Stimulated activated CD4-positive, alpha-beta T cell treated with anti-CD3 and anti-CD28 coated beads, Interleukin-4, amount 100 ng/mL, for 4 hours (primary cell): ENCODE results near the gene TLE7.
A peak's percentile ranks its signal among the peaks of the same experiment; 100 is the strongest.

Source experiments
- DNase-seq, 2 experiments: peaks; one replicate each; pipeline ENCODE4 v3.0.0-alpha.2; 2020

TLE7 gene

DNA sequence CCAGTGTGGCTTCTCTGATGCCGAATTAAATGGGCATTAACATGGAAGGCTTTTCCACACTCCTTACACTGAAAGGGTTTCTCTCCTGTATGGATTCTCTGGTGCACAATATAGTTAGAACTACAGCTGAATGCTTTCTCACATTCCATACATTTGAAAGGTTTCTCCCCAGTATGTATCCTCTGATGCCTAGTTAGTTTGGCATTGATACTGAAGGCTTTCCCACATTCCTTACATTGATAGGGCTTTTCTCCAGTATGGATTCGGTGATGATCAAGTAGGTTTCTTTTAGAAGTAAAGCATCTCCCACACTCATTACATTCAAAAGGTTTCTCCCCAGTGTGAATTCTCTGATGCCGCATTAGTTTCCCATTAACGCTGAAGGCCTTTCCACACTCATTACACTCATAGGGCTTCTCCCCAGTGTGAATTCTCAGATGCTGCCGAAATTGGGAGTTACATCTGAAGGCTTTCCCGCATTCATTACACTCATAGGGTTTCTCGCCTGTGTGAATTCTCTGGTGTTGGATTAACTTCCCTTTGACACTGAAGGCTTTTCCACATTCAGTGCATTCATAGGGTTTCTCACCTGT lies 6.5 kb upstream of the TLE7 start:
- DNase-seq = no peak

GRCh38 chr16:71443714-71444113 lies 1.9 kb upstream of the TLE7 start:
- no peak for DNase-seq

DNA sequence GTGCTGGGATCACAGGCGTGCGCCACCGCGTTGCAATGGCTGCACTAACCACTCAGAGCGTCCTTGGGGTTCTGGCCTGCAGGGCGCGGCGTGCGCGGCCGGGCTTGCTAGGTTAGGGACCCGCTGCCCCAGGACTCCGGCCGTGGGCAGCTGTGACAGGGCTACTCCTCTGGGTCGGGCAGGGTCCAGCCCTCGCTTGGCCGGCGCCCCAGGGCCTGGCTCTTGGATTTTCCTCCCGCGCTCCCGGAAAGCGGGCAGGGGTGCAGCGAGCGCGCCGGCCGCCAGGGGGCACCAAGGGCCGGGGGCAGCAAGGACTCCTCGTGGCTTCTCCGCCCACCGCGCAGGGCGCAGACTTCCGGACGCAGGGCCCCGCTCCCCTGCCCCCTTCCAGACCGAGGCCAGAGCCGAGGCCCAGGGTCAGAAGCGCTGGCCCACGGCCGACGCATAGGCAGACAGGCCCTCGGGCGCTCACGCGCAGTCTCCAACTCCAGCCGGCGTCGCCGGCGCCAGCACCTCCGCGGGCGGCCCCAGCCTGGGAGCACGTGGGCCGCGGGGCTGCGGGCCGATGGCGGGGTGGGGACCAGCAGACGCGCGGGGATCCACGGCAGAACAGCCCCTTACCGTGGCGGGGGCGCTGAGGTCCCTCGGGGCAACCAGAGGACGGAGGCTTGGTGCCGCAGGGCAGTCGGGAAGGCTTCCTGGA lies 355 bp downstream of the TLE7 start:
- peak; percentile 7 to 28 for DNase-seq

DNA sequence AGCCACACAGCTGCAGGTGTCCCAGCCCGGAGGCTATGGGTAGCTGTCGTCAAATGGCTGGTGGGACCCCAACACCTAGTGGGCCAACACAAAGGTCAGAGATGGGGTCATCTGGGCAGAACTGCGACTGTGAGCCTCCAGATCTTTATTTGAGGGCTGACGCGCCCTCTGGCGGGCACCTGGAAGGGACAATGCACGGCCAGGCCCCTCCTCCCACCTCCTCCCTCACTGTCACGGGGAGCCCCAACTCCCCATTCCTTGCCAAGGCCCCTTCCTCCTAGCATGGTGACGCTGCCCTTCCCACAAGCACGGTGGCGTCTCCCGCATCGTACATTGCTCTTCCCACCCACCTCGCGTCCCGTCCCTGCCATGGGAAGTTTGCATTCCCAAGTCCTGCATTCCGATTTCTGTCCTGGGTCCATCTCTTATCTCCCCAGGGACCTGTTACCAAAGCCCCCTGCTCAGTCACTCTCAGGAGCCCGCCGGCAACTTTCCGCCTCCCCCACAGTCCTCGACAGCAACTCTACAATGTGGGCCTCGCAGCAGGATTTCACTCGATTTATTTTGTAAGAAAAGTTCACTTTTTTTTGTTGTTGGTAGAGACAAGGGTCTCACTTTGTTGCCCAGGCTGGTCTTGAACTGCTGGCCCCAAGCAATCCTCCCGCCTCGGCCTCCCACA lies 1.0 kb downstream of the TLE7 start:
- DNase-seq = no peak

DNA sequence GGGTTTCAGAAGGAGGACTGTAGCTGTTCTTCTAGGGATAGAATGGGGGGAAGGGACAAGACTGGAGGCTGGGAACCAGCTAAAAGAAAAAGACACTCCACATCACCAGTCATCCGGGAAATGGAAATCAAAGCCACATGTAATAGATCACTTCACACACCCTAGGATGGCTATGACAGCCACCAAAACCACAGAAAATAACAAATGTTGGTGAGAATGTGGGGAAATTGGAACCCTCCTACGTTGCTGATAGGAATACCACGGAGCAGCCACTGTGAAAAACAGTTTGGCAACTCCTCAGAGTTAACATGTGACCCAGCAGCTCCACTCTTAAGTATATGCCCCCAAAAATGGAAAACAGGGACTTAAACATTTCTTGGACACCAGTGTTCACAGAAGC lies 2.3 kb downstream of the TLE7 start:
- no peak for DNase-seq

DNA sequence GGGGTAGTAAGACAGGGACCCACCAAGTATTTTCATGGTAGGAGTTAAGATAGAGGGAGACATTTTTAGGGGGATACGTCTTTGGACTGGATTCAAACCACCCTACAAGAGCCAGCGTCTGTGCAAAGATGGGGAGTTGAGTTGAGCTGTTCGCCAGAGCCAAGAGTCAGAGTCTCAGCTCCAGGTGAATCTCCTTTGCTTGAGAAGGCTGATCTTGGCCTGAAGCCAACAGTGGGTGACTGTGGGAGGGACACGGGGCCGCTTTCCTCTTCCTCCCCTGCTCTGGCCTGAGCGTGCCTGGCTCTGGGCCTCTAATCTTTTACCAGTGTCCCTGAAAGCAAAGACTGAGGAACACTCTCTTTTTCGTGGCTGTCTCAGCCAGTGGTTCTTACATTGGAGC lies 5.4 kb downstream of the TLE7 start:
- no peak for DNase-seq

DNA sequence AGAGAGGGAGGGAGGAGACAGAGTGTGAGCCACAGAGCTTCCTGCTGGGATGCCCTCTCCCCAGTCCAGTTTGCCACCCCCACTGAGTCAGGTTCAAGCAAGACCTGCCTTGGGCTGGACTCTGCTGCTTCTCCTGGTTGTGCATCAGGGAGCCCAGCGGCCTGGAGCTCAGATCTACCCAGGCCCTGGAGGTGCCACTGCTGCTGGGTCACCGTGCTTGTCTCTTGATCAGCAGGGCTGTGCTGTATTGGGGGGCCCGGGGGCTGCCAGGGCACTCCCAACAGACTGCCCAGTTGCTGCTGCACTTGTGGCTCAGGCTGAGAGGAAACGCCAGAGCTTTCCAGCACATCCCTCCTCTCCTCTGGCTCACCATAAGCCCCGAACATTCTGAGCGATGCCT lies 8.9 kb downstream of the TLE7 start:
- no peak for DNase-seq

GRCh38 chr16:71431991-71432390 lies 9.9 kb downstream of the TLE7 start:
- DNase-seq = no peak

DNA sequence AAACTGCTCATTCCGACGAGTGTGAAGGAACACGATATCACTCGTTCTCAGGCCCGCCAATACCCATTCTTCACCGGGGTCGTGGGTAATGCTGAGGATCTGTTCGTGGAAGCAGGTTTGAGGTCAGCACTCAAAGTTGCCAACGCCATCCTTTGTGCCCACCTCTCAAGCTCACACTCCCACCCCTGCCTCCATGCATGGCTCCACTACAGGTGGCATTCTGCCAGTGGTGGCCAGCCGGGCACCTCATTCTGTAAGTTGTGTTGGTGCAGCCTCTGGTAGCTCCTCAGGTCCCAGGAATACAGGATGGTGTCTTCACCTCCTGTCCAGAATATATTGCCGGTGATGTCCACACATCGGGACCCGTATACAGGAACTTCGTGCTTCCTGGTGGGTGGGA lies 10.7 kb downstream of the TLE7 start:
- no peak for DNase-seq

GRCh38 chr16:71430744-71431143 lies 11.1 kb downstream of the TLE7 start:
- DNase-seq = no peak

- no peak for DNase-seq
These were observed 12.3 kb downstream of the TLE7 start for GRCh38 chr16:71429581-71429980.

GRCh38 chr16:71428883-71429282 lies 13.0 kb downstream of the TLE7 start:
- DNase-seq = no peak

GRCh38 chr16:71428385-71428784 lies 13.5 kb downstream of the TLE7 start:
- no peak for DNase-seq

- DNase-seq = no peak
These were observed 14.8 kb downstream of the TLE7 start for GRCh38 chr16:71426880-71427615.

DNA sequence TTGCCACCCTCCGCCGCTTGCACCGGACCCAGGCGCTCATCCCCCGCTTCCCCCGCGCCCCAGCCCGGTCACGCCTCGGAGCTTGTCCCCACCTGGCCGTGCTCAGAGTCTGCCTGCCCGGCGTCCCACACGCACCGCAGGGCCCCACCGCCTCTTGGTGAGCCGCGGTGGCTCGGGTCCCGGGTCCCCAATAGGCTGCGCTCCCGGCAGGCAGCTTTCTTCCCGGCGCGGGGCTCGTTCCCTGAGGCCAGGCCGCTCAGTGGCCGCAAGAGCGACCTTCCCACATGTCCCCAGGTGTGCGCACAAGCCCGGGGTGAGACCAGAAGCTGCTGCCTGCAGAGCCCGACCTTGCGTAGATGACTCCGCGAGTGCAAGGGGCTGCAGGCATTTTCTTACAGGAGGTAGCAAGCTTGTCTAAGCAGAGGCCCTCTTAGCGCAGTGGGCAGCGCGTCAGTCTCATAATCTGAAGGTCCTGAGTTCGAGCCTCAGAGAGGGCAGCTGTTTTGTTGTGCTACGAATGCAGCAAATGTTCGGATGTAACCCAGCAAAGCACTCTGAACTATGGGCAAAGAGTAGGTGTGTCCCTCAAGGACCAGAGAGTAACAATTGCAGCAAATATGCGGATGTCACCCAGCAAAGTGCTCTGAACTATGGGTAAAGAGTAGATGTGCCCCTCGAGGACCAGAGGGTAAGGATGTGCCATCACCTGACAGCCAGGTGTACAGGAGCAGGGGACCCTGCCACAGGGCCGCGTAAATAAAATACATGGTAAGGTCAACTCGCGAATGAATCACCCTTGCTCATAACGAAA lies 15.6 kb downstream of the TLE7 start:
- no peak for DNase-seq

DNA sequence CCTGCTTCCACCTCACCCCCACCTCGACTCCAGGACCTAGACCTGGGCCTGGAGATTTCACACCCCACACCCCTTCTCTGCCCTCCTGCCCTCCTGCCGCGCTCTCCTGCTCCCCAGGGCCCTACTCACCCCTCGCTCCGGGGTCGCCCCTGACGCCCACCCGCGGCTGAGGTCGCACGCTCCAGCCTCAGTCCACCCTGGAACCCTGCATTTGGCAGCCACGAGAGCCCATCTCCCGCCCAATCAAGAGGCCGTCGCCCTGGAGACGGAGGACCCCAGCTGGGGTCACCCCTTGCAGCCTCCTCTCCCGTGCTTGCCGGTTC lies 16.1 kb downstream of the TLE7 start:
- DNase-seq = no peak

DNA sequence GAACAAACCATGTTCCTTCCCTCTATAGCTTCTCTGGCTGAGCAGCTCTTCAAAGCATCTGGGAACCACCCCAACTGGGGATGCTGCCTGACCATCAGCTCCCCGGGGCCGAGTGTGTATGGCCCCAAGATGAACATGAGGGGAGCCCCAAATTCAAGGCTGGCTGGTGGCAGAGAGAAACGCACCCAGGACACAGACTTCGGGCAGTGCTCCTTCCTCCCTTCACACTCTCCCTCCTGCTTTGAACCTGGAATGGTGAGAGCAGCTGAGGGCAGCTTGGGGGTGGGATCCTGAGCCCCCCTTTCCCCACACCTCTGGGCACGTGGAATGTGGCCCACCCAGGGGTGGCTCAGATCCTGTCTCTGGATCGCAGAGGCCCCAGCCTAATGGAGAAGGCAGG lies 17.2 kb downstream of the TLE7 start:
- DNase-seq = no peak

DNA sequence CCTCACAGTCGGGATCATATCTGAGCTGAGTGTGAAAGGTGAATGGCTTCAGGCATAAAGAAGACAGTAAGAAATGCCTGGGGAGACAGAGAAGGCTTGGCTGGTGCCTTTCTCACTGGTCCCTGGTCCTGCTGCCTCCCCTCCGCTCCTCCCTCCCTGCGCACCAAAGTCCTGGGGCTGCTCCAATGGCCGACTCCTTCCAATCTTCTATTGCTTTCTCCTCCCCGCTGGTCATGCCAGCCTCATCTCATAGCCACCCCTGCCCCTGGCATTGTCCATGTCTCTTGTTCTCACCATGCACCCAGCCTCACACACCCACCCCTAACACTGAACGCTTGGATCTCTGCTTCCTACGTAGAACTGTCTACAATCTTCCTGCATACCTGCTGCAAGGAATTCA lies 18.0 kb downstream of the TLE7 start:
- DNase-seq = no peak

DNA sequence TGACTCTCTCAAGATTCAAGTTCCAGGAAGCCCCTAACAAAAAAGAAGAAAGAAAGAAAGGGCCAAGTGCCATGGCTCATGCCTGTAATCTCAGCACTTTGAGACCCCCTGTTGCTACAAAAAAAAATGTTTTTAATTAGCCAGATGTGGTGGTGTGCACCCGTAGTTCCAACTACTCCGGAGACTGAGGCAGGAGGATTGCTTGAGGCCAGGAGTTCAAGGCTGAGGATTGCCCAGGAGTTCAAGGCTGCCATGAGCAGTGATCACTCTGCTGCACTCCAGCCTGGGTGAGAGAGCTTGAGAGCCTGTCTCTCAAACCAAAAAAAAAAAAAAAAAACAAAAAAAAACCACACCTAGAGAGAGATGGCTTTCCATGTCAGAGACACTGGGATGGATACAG lies 18.8 kb downstream of the TLE7 start:
- no peak for DNase-seq

GRCh38 chr16:71421911-71422310 lies 19.9 kb downstream of the TLE7 start:
- DNase-seq = peak in 1 of 2 experiments; percentile 12

DNA sequence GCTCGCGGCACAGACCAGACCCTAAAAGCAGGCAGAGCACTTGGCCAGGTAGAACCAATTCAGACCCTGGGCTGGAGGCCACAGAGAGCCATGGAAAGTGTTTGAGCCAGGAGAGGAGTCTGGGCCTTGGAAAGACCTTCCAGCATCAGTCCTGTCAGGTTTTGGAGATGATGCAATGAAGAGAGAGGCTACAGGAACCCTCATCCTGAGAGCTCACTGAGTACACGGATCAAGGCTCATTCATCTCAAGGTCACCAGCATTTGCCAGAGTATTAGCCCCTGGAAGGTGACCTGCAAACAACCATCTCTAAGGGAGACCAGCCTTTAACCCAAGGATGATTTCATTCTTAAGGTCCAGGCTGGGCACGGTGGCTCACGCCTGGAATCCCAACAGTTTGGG lies 27.8 kb downstream of the TLE7 start:
- DNase-seq = no peak

- no peak for DNase-seq
These were observed 28.5 kb downstream of the TLE7 start for GRCh38 chr16:71413341-71413740.
